Measurements from ENCODE around the gene INSIG1.

INSIG1 gene

DNA sequence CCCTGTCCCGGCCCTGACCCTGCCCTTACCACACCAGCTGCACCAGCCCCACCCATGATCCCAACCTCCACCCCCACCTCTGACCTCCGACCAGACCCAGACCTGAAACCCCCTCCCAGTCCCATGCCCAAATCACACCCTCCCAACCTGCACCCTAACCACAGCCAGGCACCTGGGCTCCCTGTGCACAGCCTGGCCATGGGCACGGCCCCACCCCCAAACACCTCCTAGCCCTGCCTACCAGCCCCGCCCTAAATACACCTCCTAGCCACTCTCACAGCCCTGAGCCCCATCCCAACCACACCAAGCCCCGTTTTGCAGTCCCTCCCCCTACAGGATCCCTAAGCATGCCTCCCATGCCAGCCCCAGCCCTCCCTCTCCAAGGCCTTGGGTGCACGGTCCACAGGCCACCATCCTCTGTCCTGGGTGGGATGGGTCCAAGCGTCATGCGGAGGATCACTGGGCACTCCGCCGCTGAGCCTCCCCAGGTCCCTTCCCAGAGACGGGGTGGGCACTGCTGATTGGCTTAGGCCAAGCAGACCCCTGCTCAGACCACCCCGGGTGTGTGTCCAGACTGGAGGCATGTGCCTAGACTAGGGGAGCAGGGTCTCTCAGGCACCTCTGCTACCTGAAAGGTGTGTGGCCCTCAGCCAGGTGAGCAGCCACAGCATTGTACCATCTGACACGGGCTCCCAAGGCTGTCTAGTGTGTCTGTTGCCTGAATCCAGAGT lies 30.1 kb downstream of the INSIG1 start:
- DNase-seq (ENCODE audit: low spot score) = no peak

DNA sequence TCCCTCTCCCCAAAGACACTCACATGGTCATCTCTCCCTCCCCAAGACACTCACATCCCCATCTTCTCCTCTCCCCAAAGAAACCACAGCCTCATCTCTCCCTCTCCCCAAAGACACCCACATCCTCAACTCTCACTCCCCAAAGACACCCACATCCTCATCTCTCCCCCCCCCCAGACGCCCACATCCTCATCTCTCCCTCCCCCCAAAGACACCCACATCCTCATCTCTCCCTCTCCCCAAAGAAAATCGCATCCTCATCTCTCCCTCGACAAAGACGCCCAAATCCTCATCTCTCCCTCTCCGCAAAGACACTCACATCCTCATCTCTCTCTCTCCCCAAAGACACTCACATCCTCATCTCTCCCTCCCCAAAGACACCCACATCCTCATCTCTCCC lies 31.5 kb downstream of the INSIG1 start:
- DNase-seq (ENCODE audit: low spot score) = no peak

DNA sequence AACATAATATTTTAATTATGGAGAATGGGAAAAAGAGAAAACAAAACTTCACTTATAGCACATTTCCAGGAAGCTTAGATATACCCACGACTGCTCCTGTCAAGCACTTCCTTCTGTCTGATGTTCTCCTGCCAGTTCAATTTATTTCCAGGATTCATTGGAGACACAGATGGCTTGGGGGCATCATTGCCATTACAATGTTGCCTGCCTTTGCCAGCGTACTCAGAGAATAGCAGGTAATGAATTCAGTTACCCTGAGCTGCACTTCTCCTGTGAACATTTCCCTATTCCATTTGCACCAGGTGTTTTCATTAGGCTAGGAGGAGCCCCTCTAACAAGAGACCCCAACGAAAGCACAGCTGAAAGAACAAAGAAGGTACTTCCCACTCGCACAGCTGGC lies 33.7 kb downstream of the INSIG1 start:
- no peak for DNase-seq (ENCODE audit: low spot score)

DNA sequence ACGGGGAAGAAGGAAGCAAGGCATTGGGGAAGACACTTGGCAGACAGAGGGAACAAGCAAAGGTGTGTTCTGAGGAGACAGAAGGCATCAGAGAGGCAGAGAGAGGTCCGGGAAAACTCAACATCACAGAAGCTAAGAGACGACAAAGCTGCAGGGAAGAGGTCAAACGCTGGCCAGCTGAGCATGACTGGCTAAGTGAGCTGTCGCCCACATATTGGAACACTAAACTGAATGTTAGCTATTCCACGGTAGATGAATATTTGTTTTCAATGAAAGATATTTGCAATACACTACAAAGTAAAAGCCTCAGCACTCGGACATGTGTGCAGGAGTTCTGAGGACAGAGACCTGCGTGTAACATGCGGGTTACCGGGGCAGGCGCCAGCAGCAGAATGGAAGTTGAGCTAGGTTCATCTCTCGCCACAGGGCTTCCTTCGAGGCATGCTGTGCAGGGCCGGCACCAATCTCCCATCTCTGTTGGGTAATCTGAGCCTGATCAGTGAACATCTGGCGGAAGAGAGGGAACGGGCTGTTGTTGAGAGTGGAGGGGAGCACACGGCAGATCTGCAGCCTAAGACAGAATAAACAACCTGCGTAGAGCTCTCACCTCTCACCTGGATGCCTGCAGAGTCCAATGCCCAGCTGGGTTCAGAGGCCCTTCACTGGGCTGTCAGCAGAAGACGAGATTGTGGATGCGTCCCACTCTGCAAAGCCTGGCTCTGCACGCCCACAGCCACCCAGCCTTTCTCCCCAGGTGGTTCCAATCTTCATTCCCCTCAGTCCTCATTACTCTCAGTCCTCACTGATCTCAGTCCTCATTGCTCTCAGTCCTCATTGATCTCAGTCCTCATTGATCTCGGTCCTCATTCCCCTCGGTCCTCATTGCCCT lies 35.9 kb downstream of the INSIG1 start:
- DNase-seq (ENCODE audit: low spot score) = no peak

DNA sequence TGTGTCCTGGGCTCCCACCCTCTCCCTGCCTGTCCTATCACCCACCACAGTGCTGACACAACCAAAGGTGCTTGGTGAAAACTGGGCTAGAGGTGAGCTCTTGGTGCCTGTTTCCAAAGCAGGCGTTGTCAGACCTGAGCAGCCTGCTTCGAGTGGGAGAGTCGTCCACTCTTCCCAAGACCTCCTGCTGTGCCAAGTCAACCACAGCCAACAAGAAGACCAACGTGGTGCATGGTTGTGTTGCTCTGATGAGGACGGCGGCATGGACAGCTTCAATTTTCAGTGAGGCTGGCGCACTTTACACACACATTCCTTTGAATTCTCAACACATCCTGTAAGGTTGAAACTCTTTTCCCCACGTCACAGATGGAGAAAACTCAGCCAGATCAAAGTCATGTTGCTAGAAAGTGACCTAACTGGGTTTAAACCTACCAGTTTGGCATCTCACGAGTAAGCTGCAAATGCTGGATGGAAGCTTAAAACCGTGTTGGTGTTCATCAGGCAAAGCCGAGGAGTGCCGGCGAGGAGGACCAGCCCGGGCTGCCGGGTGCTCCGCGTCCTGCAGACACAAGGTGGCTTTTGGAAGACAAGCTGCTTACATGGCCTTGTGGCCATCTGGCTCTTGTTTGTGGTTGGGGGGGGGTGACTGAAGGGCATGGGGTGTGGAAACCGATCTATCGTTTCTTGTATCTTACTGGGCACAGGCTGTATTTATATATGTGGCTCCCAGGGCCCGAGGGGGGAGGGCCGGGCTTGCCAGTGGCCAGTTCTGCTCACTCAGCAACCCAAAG lies 39.3 kb downstream of the INSIG1 start:
- no peak for DNase-seq (ENCODE audit: low spot score)

DNA sequence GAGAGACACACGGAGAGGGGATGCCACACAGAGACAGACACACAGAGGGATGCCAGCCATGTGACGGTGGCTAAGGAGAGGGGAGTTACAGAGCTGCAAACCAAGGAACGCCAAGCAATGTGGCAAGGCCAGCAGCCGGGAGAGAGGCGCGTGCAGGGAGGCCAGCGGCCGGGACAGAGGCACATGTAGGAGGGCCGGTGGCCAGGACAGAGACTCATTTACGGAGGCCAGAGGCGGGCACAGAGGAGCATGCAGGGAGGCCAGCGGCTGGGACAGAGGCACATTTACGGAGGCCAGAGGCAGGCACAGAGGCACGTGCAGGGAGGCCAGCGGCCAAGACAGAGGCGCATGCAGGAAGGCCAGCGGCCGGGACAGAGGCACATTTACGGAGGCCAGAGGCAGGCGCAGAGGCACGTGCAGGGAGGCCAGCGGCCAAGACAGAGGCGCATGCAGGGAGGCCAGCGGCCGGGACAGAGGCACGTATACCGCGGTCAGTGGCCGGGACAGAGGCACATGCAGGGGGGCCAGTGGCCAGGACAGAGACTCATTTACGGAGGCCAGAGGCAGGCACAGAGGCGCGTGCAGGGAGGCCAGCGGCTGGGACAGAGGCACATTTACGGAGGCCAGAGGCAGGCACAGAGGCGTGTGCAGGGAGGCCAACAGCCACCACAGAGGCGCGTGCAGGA lies 40.4 kb downstream of the INSIG1 start:
- no peak for DNase-seq (ENCODE audit: low spot score)

DNA sequence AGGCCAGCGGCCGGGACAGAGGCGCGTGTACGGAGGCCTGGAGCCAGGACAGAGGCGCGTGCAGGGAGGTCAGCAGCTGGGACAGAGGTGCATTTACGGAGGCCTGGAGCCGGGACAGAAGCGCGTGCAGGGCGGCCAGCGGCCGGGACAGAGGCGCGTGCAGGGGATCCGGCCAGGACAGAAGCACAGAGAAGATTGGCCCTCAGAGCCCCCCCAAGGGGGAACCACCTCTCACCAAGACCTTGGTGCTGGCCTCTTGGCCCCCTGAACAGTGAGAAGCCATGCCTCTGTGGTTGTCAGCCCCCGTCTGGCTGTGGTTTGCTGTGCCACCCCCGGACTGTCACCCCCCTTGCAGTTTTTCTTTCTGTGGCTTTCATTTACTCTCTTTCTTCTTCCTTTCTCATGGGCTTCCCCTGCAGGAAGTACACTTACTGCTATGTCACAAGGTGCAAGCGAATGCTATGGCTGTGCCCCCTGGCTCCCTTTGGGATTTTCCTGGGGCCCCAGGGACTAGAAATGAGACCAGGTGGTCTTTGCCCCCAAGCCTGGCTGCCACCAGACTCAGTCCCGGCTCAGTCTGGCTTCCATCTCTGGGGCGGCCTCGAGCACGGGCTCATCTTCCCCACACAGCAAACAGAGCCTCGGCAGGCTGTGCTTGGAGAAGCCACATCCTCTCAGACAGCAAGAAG lies 41.1 kb downstream of the INSIG1 start:
- DNase-seq (ENCODE audit: low spot score) = no peak

DNA sequence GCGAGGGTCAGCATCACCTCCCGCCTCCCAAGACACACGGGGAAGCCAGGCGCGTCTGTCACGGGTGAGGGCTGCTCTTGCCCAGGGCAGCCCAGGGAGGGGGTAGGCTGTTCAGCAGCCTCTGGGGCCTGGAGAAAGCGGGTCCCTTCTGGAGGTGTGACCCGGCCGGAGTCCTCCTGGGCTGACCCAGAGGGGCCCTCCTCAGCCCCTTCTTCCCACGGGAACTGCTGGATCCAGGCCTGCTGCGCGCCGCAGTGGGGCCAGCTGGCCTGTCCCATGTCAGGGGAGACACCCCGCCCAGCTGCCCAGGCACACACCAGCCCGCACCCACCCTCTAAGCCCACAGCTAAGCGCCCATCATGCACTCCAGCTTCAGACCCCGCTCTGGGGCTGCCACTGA lies 41.8 kb downstream of the INSIG1 start:
- no peak for DNase-seq (ENCODE audit: low spot score)

DNA sequence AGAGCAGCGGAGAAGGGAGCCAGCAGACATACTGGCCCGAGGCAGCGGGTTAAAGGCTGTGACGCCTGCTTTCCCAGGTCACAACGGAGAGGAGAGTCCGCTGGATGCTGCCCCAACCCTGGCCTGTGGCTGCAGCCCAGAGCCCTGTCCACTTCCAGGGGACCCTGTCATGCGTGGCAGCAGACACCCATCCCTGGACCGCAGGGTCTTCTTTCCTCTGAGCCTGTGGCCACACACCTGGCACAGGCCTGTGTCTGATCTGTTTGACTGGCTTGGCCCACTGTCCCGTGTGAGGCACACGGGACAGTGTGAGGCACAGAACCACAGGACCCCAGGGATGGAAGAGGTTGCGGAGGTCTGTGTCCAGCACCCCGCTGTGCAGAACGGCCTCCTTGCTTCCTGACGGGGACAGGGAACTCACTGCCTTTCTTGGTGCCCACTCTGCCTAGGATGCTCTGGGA lies 42.4 kb downstream of the INSIG1 start:
- DNase-seq (ENCODE audit: low spot score) = no peak

DNA sequence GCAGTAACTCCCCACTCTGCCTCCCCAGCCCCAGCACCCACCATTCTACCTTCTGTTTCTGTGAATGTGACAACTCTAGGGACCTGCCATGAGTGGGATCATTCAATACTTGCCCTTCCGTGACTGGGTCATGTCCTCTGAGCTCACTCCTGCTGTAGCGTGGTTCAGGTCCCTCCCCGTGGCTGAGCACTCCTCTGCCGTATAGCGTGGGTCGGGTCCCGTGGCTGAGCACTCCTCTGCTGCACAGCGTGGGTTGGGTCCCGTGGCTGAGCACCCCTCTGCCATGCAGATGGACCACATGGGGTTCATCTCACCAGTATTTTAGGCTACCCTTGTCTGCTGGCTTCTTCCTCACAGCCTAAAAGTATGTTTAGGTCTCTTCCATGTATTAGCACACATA lies 43.0 kb downstream of the INSIG1 start:
- DNase-seq (ENCODE audit: low spot score) = no peak

DNA sequence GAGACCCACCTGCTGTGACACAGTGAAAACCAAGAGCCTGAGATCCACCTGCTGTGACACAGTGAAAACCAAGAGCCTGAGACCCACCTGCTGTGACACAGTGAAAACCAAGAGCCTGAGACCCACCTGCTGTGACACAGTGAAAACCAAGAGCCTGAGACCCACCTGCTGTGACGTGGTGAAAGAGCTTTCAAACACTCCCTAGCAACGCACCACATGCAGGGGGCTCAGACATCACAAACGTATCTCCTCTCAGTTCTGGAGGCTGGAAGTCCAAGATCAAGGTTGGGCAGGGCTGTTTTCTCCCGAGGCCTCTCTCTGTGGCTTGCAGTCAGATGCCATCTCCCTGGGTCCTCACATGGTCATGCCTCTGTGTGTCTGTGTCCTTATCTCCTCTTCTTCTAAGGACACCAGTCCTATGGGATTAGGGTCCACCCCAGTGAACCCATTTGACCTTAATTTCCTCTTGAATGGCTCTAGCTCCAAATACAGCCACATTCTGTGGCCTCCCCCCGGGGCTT lies 43.8 kb downstream of the INSIG1 start:
- DNase-seq (ENCODE audit: low spot score) = no peak

DNA sequence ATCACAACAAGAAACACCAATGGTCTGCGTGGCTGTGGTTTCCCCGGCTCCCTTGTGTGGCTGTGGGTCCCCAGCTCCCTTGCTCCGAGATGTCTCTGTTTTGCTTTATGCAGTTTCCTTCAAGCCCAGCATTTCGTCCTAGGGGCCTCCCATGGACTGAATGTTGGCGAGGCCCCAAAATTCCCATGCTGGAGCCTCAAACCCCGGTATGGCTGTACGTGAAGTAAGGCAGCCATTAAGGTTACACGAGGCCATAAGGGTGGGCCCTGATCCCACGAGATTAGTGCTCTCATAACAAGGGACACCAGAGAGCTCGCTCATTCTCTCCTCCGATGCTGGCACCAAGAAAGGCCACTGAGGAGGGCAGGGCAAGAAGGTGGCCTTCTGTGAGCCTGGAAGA lies 44.6 kb downstream of the INSIG1 start:
- no peak for DNase-seq (ENCODE audit: low spot score)

DNA sequence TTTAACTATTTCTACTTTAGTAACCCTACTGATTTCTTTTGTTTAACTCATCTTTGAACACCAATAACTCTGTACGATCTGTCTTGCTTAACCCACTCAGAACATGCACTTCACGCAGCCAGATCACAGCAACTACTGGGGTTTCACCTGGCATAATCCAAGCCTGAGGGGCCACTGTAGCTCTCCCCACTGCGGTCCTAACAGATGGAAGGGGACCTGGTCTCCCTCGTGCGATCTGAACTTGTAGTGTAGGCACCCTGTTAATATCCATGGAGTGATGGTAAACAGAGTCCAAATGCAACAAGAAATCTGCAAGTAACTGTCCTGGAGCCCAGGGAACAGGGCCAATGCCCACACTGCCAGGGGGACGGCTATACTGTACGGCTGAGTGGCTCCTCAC lies 45.5 kb downstream of the INSIG1 start:
- DNase-seq (ENCODE audit: low spot score) = no peak

DNA sequence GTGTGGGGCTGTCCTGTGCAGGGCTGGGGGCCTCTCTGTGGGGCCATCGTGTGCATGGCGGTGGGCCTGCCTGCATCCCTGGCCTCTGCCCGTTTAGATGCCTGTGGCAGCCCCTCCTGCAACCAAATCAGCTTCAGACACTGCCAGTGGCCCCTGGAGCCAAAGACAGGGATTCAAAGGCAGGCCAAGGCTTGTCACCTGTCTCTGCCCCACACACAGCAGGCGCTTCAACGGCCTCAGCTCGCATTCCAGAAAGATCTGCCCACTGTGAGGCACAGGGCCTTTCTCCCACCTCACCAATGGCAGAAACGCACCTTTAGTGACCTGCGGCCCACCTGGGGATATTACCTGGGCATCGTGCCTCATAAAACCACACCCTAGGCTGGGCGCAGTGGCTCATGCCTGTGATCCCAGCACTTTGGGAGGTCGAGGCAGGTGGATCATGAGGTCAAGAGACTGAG lies 46.0 kb downstream of the INSIG1 start:
- no peak for DNase-seq (ENCODE audit: low spot score)

DNA sequence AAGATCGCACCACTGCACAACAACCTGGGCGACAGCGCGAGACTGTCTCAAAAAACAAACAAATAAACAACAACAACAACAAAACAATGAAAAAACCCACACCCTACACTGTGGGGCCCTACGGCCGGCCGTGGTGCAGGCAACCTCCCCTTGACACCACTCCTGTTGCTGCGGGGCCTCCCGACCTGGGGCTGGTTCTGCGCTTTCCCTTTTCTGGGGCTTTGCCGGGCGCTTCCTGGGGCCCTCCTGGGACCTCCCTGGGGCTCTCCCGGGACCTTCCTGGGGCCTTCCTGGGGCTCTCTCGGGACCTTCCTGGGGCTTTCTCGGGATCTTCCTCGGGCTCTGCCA lies 46.6 kb downstream of the INSIG1 start:
- no peak for DNase-seq (ENCODE audit: low spot score)

DNA sequence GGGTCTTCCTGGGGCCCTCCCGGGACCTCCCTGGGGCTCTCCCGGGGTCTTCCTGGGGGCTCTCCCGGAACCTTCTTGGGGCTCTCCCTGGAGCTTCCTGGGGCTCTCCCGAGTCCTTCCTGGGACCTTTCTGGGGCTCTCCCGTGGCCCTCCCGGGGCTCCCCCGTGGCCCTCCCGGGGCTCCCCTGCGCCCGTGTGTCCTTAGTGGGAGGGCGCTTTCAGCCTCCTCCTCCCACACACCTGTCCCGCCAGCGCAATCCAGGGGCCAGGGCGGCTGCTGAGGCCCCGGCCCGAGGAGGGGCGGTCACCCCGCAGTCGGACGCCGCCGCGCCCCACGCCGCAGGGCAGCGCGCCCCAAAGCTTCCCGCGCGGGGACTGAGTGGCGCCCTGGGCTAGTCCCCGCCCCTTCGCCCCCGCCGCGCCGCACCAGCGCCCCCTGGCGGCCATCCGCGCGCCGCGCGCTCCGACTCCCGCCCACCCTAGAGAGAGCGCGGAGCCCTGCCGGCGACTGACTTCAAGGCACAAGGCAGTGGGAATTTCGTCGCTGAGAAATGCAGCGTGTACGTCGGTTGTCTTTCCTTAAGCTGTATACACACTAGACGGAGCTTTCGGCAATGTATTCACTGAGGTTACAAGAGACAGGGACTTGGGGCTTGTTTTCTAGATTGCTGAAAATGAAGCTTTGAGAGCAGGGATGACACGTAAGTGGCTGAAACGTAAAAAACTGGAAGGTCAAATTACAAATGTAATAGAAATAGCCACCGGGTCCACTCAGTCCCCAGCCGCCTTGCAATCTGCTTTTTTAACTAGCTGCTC lies 47.1 kb downstream of the INSIG1 start:
- peak; percentile 86 for DNase-seq (ENCODE audit: low spot score)

DNA sequence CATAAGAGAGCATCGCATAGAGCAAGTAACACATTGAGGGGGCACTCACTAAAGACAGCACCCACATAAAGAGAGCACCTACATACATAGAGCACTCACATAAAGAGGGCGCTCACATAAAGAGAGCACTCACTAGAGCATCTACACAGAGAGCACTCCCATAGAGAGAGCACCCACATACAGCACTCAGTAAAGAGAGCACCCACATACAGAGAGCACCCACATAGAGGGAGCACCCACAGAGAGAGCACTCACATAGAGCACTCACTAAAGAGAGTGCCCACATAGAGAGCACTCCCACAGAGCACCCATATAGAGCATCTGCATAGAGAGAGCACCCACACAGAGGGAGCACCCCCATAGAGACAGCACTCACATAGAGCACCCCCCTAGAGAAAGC lies 47.8 kb downstream of the INSIG1 start:
- no peak for DNase-seq (ENCODE audit: low spot score)

DNA sequence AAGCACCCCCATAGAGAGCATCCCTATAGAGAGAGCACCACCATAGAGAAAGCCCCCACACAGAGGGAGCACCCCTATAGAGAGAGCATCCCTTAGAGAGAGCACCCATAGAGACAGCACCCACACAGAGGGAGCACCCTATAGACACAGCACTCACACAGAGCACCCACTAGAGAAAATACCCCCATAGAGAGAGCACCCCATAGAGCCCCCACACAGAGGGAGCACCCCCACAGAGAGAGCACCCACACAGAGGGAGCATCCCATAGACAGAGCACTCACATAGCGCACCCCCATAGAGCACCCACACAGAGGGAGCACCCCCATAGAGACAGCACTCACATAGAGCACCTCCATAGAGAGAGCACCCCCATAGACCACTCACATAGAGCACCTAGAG lies 48.6 kb downstream of the INSIG1 start:
- no peak for DNase-seq (ENCODE audit: low spot score)

DNA sequence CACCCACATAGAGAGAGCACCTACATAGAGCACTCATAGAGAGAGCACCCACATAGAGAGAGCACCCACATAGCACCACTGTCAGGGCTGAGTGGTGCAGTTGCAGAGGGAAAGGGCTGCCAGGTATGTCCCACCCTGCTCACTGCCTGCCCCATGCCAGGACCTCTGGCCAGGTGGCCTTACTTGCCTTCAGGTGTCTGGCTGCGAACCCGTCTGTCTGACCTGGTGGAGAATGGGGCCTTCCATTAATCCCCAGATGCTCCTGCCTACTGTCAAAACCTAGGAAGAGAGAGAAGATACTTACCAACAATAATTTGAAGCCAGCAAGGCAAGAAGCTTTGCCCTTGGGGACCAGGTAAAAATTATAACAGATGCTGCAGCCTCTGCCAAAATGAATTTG lies 51.1 kb downstream of the INSIG1 start:
- DNase-seq (ENCODE audit: low spot score) = no peak

DNA sequence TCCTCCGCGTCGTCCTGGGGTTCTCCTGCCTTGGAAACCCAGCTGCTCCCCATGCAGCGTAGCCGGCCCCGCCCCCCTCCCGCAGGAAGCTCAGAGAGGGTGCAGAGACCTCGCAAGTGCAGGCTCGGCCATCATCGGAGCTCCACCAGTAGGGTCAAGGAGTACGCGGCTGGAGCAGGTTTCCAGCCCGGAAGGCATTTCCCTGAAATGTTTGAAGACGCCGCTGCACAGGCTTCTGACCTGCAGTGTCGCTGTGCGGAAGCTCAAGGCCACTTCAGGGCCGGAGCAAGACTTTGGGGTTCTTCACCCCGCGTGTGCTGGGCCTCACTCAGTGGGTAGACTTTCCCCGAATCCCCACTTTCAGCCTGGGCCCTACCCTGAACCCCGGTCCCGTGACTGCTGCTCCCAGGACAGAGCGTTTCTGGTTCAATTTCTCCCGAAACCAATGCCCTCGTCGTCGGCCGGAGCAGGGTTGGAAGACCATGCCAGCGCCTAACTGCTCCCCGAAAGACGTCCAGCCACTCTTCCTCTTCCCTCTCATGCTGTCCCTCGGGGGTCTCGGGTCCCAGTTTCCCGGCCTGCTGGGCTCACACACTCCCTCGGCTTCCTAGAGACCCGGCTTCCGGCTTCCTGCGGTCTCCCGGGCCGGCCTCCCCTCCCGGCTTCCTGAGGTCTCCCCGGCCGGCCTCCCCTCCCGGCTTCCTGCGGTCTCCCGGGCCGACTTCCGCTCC lies 52.1 kb downstream of the INSIG1 start:
- DNase-seq (ENCODE audit: low spot score) = no peak
